Common myeloid progenitor, CD34-positive (primary cell): ENCODE results near the gene BCL11A.

Experiments used
- CTCF ChIA-PET: fragments of 350-600 bp; sonication (Branson Sonifier 250); formaldehyde crosslinking; loops from one replicate; lab custom pipeline; 2021; ENCODE audit warnings: antibody characterized with exemption; lab: Charles Lee
- POLR2A ChIA-PET: fragments of 350-600 bp; sonication (Branson Sonifier 250); formaldehyde crosslinking; loops from one replicate; lab custom pipeline; 2021; ENCODE audit warnings: antibody characterized with exemption; lab: Charles Lee
- DNase-seq, 3 donors: peaks; one replicate each; pipeline versions ENCODE4 v3.0.0 to v3.0.0-alpha.2; 2013
- H3K27ac ChIP-seq, 2 experiments: 1 replicate in 1 of 2; 2 replicates in 1 of 2; pipeline ENCODE4 v1.7.0; 2013; ENCODE audit warnings: inconsistent platforms in 2 of 2, low read length in 2 of 2, mild to moderate bottlenecking in 2 of 2, low read depth in 1 of 2, moderate library complexity in 1 of 2; ENCODE audit not compliant: severe bottlenecking in 2 of 2, insufficient read depth in 1 of 2, poor library complexity in 1 of 2
- H3K27me3 ChIP-seq, 5 experiments: replicated peaks in 2 of 5; 1 replicate in 3 of 5; 2 replicates in 2 of 5; pipeline versions ENCODE4 v1.6.1 to v1.7.0; 2013; ENCODE audit warnings: low read length in 4 of 5, mild to moderate bottlenecking in 2 of 5, moderate library complexity in 2 of 5, inconsistent platforms in 1 of 5; ENCODE audit not compliant: insufficient read depth in 5 of 5, control insufficient read depth in 4 of 5
- H3K36me3 ChIP-seq, 4 experiments: 1 replicate in 2 of 4; 2 replicates in 2 of 4; pipeline versions ENCODE4 v1.6.1 to v1.7.0; 2013; ENCODE audit warnings: low read length in 3 of 4, control low read depth in 1 of 4, mild to moderate bottlenecking in 1 of 4; ENCODE audit not compliant: control insufficient read depth in 4 of 4, insufficient read depth in 4 of 4
- H3K4me1 ChIP-seq, 4 experiments: 1 replicate in 3 of 4; 2 replicates in 1 of 4; pipeline versions ENCODE4 v1.6.1 to v1.7.1; 2013; ENCODE audit warnings: low read length in 3 of 4, mild to moderate bottlenecking in 3 of 4, control low read depth in 1 of 4, inconsistent platforms in 1 of 4, moderate library complexity in 1 of 4; ENCODE audit not compliant: control insufficient read depth in 4 of 4, insufficient read depth in 4 of 4; ENCODE audit errors: control extremely low read depth in 1 of 4
- H3K4me3 ChIP-seq, 7 experiments: 1 replicate in 4 of 7; 2 replicates in 3 of 7; pipeline versions ENCODE4 v1.5.1 to v1.7.0; 2013; ENCODE audit warnings: mild to moderate bottlenecking in 7 of 7, low read length in 6 of 7, moderate library complexity in 6 of 7, inconsistent platforms in 2 of 7, low read depth in 2 of 7, control low read depth in 1 of 7; ENCODE audit not compliant: insufficient read depth in 4 of 7, control insufficient read depth in 1 of 7; ENCODE audit errors: extremely low read depth in 1 of 7
- H3K9me3 ChIP-seq, 5 experiments: 1 replicate in 4 of 5; 2 replicates in 1 of 5; pipeline versions ENCODE4 v1.6.1 to v1.7.1; 2013; ENCODE audit warnings: low read length in 4 of 5, mild to moderate bottlenecking in 2 of 5, inconsistent platforms in 1 of 5, low read depth in 1 of 5, moderate library complexity in 1 of 5; ENCODE audit not compliant: control insufficient read depth in 4 of 5, insufficient read depth in 2 of 5; ENCODE audit errors: control extremely low read depth in 1 of 5
- WGBS: methylation state at CpG from one replicate; pipeline ENCODE4 v1.1.5; 2013; ENCODE audit not compliant: insufficient coverage; 5-methylcytosine and 5-hydroxymethylcytosine counted together

Gene BCL11A

GRCh38 chr2:60573251-60573650 lies 19.8 kb upstream of the BCL11A start:
- Histone ChIP-seq H3K27me3 (peaks cover 0 to 5% (median 0%) of the 10 kb centered on the region in 5 experiments), H3K4me1 (peaks cover 5 to 20% (median 17%) of the 10 kb centered on the region in 4 experiments), H3K36me3 (no peaks in the 10 kb centered on the region), H3K9me3 (no peaks in the 10 kb centered on the region), H3K27ac (no peak overlapping the region), H3K4me3 (no peak overlapping the region)
- CTCF ChIA-PET: interaction anchor here (1.3 to 1.5 kb wide), 2 partner anchors 8 to 1547 kb away, joined by 3 read pairs; no protein-coding TSS in a partner anchor
- DNase-seq: no peak
- WGBS: 100% methylated on average over 3 of the region's 3 CpGs
- POLR2A ChIA-PET: no interaction called here

GRCh38 chr2:60570251-60570650 lies 16.8 kb upstream of the BCL11A start:
- peak overlapping the region in 6 of 7 experiments; percentile 68 to 86 (median 81) for H3K4me3 ChIP-seq
- peaks cover 0 to 2% (median 0%) of the 10 kb centered on the region in 5 experiments for H3K27me3 ChIP-seq
- H3K27ac ChIP-seq: no peak overlapping the region
- ChIA-PET CTCF (interaction anchor here (0.8 to 7.1 kb wide), 6 partner anchors 9 to 124 kb away, joined by 3 to 97 read pairs (median 6); no protein-coding TSS in a partner anchor), POLR2A (interaction anchor here (0.5 kb wide), 1 partner anchor 772 kb away, joined by 3 read pairs; no protein-coding TSS in a partner anchor)
- 11% methylated on average over 7 of the region's 9 CpGs for WGBS
- no peaks in the 10 kb centered on the region for H3K36me3 ChIP-seq
- no peaks in the 10 kb centered on the region for H3K9me3 ChIP-seq
- H3K4me1 ChIP-seq: peaks cover 5 to 25% (median 17%) of the 10 kb centered on the region in 4 experiments
- peak in 2 of 3 donors; percentile 48 to 65 for DNase-seq

- ChIA-PET POLR2A (no interaction called here), CTCF (interaction anchor here (2.1 to 7.1 kb wide), 4 partner anchors 8 to 105 kb away, joined by 5 to 97 read pairs (median 10); no protein-coding TSS in a partner anchor)
- 0% methylated on average over 3 of the region's 13 CpGs for WGBS
- H3K4me1 ChIP-seq: peaks cover 5 to 30% (median 20%) of the 10 kb centered on the region in 4 experiments
- peak overlapping the region; percentile 41 to 86 (median 78) for H3K4me3 ChIP-seq
- H3K27me3 ChIP-seq: peaks cover 0 to 2% (median 0%) of the 10 kb centered on the region in 5 experiments
- H3K27ac ChIP-seq: no peak overlapping the region
- H3K9me3 ChIP-seq: no peaks in the 10 kb centered on the region
- peak in 2 of 3 donors; percentile 65 to 81 for DNase-seq
- H3K36me3 ChIP-seq: no peaks in the 10 kb centered on the region
Observed at GRCh38 chr2:60569680-60570111, 16.2 kb upstream of the BCL11A start.

GRCh38 chr2:60567919-60568768 lies 14.7 kb upstream of the BCL11A start:
- WGBS: 98% methylated on average over 4 of the region's 11 CpGs
- ChIA-PET POLR2A (interaction anchor here (0.6 kb wide), 1 partner anchor 141 kb away, joined by 3 read pairs; no protein-coding TSS in a partner anchor), CTCF (interaction anchor here (0.6 to 7.1 kb wide), 6 partner anchors 7 to 107 kb away, joined by 3 to 97 read pairs (median 4); no protein-coding TSS in a partner anchor)
- Histone ChIP-seq H3K4me3 (no peak overlapping the region), H3K9me3 (no peaks in the 10 kb centered on the region), H3K36me3 (no peaks in the 10 kb centered on the region), H3K4me1 (peaks cover 9 to 32% (median 22%) of the 10 kb centered on the region in 4 experiments), H3K27me3 (peaks cover 0 to 2% (median 0%) of the 10 kb centered on the region in 5 experiments), H3K27ac (no peak overlapping the region)
- DNase-seq: no peak

- CTCF ChIA-PET: interaction anchor here (0.7 to 7.1 kb wide), 12 partner anchors 10 to 1645 kb away, joined by 3 to 97 read pairs (median 3); no protein-coding TSS in a partner anchor
Observed at GRCh38 chr2:60567096-60567495, 13.6 kb upstream of the BCL11A start.

GRCh38 chr2:60565472-60565871 lies 12.0 kb upstream of the BCL11A start:
- H3K9me3 ChIP-seq: no peaks in the 10 kb centered on the region
- peaks cover 9 to 34% (median 25%) of the 10 kb centered on the region in 4 experiments for H3K4me1 ChIP-seq
- peak; percentile 72 to 82 (median 79) for DNase-seq
- ChIA-PET CTCF (interaction anchor here (0.8 to 7.1 kb wide), 7 partner anchors 8 to 1539 kb away, joined by 3 to 97 read pairs (median 6); no protein-coding TSS in a partner anchor), POLR2A (interaction anchor here (1.1 kb wide), 1 partner anchor 8 kb away, joined by 7 read pairs; no protein-coding TSS in a partner anchor)
- H3K36me3 ChIP-seq: no peaks in the 10 kb centered on the region
- H3K4me3 ChIP-seq: peak overlapping the region in 1 of 7 experiments; percentile 29
- no peak overlapping the region for H3K27ac ChIP-seq
- H3K27me3 ChIP-seq: peaks cover 0 to 2% (median 0%) of the 10 kb centered on the region in 5 experiments
- WGBS: no CpG with 5 or more reads among the region's 3 CpGs

More at GRCh38 chr2:60567096-60567495, 13.6 kb upstream of the BCL11A start:
- no peaks in the 10 kb centered on the region for H3K36me3 ChIP-seq
- no peaks in the 10 kb centered on the region for H3K9me3 ChIP-seq
- POLR2A ChIA-PET: no interaction called here
- H3K4me3 ChIP-seq: no peak overlapping the region
- DNase-seq: no peak
- 94% methylated on average over 3 of the region's 4 CpGs for WGBS
- peaks cover 9 to 32% (median 22%) of the 10 kb centered on the region in 4 experiments for H3K4me1 ChIP-seq
- H3K27ac ChIP-seq: no peak overlapping the region
- peaks cover 0 to 2% (median 0%) of the 10 kb centered on the region in 5 experiments for H3K27me3 ChIP-seq
